ENCODE data around the gene RPAP3. TPM values are rescaled to one million over a fixed set of nuclear protein-coding genes. Genes with fewer than 3 reads are reported as not detected.

Gene RPAP3
- total RNA-seq, 2 experiments from 2014 or later, result 21.6 to 53.9 TPM

- CTCF ChIA-PET (ENCODE audit: unreplicated experiment), result interaction anchor here (0.6 kb wide), 1 partner anchor 15 kb away, joined by 14 read pairs; no protein-coding TSS in a partner anchor
- no TSS peak for BruUV-seq (replicated peaks)
- intact Hi-C loops (cut with micrococcal nuclease; ENCODE audit: unreplicated experiment), result no loop called here
Measured at GRCh38 chr12:47752121-47752520, 46.3 kb upstream of the RPAP3 start.

GRCh38 chr12:47751561-47751960 is 45.7 kb upstream of the RPAP3 start:
- H3K9me2 ChIP-seq (ENCODE audit: insufficient read depth, low read length), result no peaks in the 10 kb centered on the region

More at GRCh38 chr12:47752121-47752520, 46.3 kb upstream of the RPAP3 start:
- DNase-seq (ENCODE audit: low spot score), result no peak
- POLR2A ChIA-PET, result interaction anchor here (1.3 kb wide), 1 partner anchor 15 kb away, joined by 3 read pairs; no protein-coding TSS in a partner anchor
- Histone ChIP-seq H3K27ac (ENCODE audit: low read depth, low read length, poor library complexity, severe bottlenecking) (no peak overlapping the region), H3K4me1 (ENCODE audit: insufficient read depth, low read length, poor library complexity, severe bottlenecking) (peaks cover 54% of the 10 kb centered on the region), H3K79me2 (ENCODE audit: insufficient read depth, low read depth, low read length) (no peaks in the 10 kb centered on the region), H2AFZ (ENCODE audit: low read length) (no peak overlapping the region), H4K20me1 (ENCODE audit: insufficient read depth, low read length) (no peaks in the 10 kb centered on the region), H3K4me2 (ENCODE audit: low read length) (no peak overlapping the region), H3K9me2 (ENCODE audit: insufficient read depth, low read length) (no peaks in the 10 kb centered on the region), H3K36me3 (ENCODE audit: insufficient read depth, low read length) (no peaks in the 10 kb centered on the region), H3K9me3 (ENCODE audit: low read length) (no peaks in the 10 kb centered on the region), H3K4me3 (ENCODE audit: low read depth, low read length, poor library complexity, severe bottlenecking) (no peak overlapping the region)
- TF ChIP-seq EZH2phosphoT487 (IDR thresholded peaks at IDR 0.05; ENCODE audit: borderline replicate concordance, low read depth, low read length) (no peak), CTCF (conservative IDR thresholded peaks at IDR 0.05; ENCODE audit: low read length) (no peak)

More at GRCh38 chr12:47751561-47751960, 45.7 kb upstream of the RPAP3 start:
- BruUV-seq (replicated peaks), result no TSS peak
- H3K36me3 ChIP-seq (ENCODE audit: insufficient read depth, low read length), result no peaks in the 10 kb centered on the region
- H4K20me1 ChIP-seq (ENCODE audit: insufficient read depth, low read length), result no peaks in the 10 kb centered on the region
- CTCF ChIA-PET (ENCODE audit: unreplicated experiment), result interaction anchor here (0.6 kb wide), 1 partner anchor 15 kb away, joined by 14 read pairs; no protein-coding TSS in a partner anchor
- no peaks in the 10 kb centered on the region for H3K79me2 ChIP-seq (ENCODE audit: insufficient read depth, low read depth, low read length)
- H3K4me2 ChIP-seq (ENCODE audit: low read length), result no peak overlapping the region
- DNase-seq (ENCODE audit: low spot score), result peak; percentile 45
- H2AFZ ChIP-seq (ENCODE audit: low read length), result no peak overlapping the region
- TF ChIP-seq EZH2phosphoT487 (IDR thresholded peaks at IDR 0.05; ENCODE audit: borderline replicate concordance, low read depth, low read length), result no peak
- TF ChIP-seq CTCF (conservative IDR thresholded peaks at IDR 0.05; ENCODE audit: low read length), result no peak
- peaks cover 60% of the 10 kb centered on the region for H3K4me1 ChIP-seq (ENCODE audit: insufficient read depth, low read length, poor library complexity, severe bottlenecking)
- intact Hi-C loops (cut with micrococcal nuclease; ENCODE audit: unreplicated experiment), result no loop called here
- POLR2A ChIA-PET, result interaction anchor here (1.3 kb wide), 1 partner anchor 15 kb away, joined by 3 read pairs; no protein-coding TSS in a partner anchor
- H3K27ac ChIP-seq (ENCODE audit: low read depth, low read length, poor library complexity, severe bottlenecking), result no peak overlapping the region
- no peaks in the 10 kb centered on the region for H3K9me3 ChIP-seq (ENCODE audit: low read length)
- H3K4me3 ChIP-seq (ENCODE audit: low read depth, low read length, poor library complexity, severe bottlenecking), result no peak overlapping the region
